HG03558 (cell line): Measurements from ENCODE around the gene HEG1.

Experiments used
- ATAC-seq: cut with Tn5 transposase; IDR thresholded peaks from one replicate; pipeline ENCODE4 v1.9.1; 2021; ENCODE audit warnings: moderate number of reproducible peaks; ENCODE audit not compliant: unreplicated experiment; ENCODE audit errors: extremely low read depth

HEG1 gene

GRCh38 chr3:125050488-125051090 lies 5.2 kb downstream of the HEG1 start:
- no peak for ATAC-seq

GRCh38 chr3:125048282-125048681 lies 7.5 kb downstream of the HEG1 start:
- no peak for ATAC-seq

GRCh38 chr3:125045965-125046364 lies 9.8 kb downstream of the HEG1 start:
- ATAC-seq = no peak

DNA sequence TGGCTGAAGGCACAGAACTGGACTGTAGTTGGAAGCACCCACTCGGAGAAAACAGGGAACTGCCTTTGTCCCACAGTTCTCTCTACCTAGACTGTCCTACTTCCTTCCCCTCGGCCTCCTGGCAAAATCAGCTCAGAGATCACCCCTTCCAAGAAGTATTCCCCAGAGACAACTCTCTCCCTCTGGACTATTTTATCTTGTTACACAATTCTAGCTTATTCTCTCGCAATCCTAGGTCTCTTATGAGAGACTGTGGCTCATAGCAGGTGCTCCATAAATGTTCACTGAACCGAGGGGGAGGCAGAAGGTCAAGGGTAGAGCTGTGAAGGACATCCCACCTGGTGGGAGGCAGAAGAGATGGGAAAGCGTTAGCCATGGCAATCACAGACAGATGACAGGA lies 10.6 kb downstream of the HEG1 start:
- no peak for ATAC-seq

DNA sequence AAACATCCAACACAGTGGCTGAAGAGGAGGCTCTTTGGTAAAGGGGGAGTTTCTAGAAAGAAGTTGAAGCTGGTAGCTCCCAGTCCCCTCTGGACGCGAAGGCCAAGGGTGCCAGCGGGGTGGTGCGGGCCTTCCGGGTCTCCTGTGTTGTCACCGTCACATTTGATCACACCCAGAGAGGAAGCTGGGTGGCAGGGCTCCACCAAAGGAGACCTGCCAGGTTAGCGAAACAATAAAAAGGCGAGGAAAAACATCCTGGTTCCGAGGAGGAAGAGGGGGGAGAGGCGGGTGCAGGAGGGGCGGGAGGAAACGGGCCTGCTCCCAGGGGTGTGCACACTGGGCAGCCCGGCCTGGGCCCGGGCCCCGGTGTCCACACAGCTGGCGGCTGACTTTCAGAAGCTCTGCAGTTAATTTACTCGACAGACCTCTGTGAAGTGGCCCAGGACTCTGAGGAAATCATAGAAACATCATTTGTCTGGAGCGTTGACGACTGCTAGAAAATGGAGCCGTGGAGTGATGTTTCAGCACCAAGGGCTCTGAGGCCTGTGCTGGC lies 12.1 kb downstream of the HEG1 start:
- ATAC-seq = no peak

DNA sequence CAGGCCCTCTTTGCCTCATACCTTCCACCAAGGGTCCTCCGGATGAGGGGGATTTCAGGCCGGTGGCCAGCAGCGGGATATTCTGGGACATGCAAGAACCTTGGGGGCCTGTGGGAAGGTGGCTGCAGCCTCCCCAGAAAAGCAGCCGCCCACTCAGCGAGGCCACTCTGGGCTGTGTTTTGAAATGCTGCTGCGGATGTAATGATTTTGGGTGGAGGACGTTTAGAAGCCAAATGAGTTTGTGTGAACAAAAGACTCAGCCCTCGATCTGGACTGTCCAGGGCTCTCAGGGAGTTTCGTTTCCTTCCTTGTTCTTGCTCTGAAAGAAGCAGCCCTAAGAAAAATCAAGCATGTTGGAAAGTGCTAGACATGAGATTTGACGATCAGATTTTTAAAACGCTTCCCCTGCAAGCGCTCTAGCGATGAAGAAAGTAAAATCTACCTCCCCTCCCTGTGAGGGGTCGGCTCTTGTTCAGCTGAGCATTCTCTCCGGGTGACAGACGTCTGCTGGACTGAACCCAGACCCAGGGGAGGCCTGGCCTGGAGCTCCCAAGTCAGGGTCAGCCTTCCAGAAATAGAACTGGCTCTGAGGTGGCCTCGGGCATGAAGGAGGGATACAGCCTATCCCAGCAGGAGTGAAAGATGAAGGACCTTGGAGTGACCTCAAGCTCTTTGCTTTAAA lies 12.9 kb downstream of the HEG1 start:
- no peak for ATAC-seq

DNA sequence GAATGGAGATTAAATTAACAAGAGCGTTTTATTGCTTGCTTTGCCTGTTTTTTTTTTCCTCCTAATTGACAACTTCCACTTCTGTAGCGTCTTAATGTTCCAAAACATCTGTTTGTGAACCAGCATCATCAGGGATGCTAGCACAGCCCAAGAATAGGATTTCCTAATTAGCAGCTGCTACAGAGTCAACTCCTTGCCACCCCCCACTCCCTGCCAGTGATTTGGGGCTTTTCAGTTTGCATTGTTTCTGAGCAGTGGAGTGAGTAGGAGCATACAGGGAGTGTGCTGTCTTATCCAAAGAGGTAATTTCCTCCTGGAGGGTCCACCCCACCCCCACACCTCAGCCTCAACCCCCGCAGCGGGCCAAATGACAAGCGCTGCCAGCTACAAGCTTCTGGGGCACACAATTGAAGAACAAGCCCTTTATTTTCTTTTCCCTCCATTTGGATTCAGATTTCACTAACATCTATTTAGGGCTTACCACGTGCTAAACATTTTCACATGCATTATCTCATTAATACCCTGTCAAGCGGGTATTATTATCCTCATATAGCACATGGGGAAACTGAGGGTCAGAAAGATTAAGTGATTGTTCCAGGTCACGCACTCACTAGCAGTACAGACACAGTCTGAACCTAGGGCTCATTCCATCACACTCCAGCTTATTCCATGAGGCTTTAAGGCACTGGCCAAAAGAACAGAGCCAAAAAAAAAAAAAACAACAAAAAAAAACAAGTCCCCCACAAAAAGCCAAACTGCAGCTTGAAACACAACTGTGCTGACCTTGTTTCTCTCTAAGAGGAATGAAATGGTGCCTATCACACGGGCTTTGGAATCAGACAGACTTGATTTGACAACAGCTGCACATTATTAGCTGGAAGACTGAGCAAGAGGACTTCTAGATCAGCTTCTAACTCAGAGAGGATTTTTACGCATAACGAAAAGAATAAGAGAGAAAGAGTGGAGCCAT lies 16.4 kb downstream of the HEG1 start:
- ATAC-seq = no peak

- no peak for ATAC-seq
These were observed 18.2 kb downstream of the HEG1 start for GRCh38 chr3:125037498-125038150.

GRCh38 chr3:125035217-125035616 lies 20.6 kb downstream of the HEG1 start:
- ATAC-seq = no peak

GRCh38 chr3:125033616-125034015 lies 22.2 kb downstream of the HEG1 start:
- ATAC-seq = no peak

DNA sequence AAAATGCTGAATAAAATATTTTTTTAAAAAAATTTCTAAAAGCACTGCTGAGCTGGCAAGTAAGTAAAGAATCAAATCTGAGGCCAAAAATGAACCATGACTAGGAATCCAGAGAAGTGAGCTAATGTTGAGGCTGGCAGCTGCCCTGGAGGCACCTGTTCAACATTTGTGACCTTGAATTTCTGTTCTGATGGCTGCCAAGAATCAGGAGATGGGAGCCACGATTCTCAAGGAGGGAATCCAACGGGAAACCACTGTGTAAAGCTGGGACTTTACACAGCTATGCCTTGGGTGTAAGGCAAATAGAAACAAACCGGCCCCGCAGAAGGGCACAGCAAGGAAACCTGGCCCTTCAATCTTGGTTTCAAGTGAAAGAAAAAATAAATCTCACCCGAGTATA lies 22.7 kb downstream of the HEG1 start:
- no peak for ATAC-seq

DNA sequence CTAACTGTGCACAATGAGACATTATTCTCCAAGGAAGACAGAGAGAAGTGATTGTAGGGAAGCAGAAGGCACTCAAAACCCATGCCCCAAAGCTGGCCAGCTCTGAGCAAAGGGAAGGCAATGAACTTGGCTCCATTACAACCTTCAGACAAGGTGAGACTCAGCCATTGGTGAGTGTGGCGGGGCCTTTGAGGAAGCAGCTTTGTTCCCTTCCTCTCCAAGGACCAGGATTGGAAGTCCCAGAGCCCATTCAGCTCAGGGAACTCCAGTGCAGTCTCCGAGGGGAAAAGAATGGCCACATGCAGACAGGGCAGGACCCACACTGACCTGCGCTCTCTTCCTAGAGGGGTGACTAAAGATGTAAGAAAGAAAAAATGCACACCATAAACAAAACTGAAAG lies 23.1 kb downstream of the HEG1 start:
- no peak for ATAC-seq

- no peak for ATAC-seq
These were observed 23.6 kb downstream of the HEG1 start for GRCh38 chr3:125032100-125032643.

- no peak for ATAC-seq
These were observed 24.3 kb downstream of the HEG1 start for GRCh38 chr3:125031544-125031943.

DNA sequence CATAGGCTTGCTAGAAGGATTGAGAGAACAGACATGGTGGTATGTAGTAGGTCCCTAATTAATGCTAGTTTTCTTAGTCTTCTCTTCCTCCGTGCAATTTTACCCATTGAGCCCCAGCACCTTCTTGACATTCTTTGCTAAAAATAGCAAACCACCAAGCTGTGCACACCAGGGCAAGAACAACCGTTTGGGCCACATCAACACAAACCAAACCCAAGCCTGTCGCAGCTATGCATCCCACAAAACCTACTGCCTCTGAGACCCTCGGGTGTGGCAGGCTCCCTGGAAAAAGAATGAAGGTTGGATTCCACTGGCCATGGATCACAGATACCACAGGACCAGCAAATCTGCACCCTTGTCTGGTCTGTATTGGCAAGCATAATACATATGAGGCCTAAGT lies 27.1 kb downstream of the HEG1 start:
- ATAC-seq = no peak

GRCh38 chr3:125025642-125026041 lies 30.2 kb downstream of the HEG1 start:
- no peak for ATAC-seq

DNA sequence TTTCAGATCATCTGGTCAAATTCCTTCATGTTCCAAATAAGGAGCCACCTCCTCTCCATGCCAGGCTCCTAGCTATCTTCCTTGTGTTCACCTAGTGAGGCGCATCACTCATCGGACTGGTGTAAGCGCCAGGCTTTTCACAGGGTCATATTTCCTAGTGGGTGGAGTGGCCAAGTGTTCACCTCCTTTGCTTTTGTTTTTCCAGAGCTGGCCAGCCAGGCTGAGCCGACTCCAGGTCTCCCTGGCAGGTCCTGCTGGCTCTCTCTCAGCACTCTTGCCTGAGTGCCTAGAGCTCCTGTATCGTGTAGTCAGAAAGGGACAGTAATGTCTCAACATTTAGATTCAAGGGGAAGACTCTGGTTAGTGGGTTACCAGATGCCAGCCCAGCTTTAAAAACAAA lies 31.0 kb downstream of the HEG1 start:
- ATAC-seq = no peak

DNA sequence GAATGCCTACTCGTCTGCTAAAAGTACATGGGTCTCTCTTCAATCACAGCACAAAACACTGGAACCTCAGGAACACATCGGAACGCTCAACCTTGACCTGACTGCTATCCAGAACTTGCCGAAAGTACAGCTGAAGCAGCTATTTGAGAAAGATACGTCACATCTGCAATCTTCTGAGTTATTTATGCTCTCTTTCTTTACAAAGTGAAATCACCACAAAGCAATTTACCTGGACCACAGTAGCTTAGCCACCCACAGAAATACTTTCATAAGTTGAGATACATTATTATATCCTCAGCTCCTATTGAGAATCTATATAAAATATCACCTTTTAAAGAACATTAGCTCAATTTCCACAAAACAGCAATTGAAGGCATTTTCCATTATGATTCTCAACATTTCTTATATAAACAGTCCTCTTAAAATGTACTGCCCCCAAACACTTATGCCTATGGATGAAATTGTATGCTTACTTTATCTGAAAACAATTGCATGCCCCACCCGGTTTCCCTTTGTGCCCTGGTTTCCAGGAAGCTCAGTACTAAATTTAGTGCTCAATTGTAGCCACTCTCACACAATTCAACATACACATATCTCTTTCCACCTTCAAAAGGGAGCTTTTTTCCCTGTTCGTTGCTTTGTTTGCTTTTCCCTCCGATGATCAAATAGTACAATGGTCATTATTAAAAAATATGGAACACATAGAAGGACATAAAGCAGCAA lies 31.8 kb downstream of the HEG1 start:
- ATAC-seq = no peak

GRCh38 chr3:125022206-125022605 lies 33.6 kb downstream of the HEG1 start:
- no peak for ATAC-seq
